B cell (primary cell): Measurements from ENCODE around the gene SLC38A5. TPM values are rescaled to one million over a fixed set of nuclear protein-coding genes. Genes with fewer than 3 reads are reported as not detected.

Experiments
- ATAC-seq: fragments of 200-7000 bp; cut with Tn5 transposase; one replicate; pipeline ENCODE4 v1.10.0; 2021; ENCODE audit warnings: low read depth, mild to moderate bottlenecking, moderate number of reproducible peaks, moderate library complexity
- CTCF ChIA-PET: fragments of 350-600 bp; sonication (Branson Sonifier 250); formaldehyde crosslinking; loops from one replicate; lab custom pipeline; 2021; ENCODE audit warnings: antibody characterized with exemption, inconsistent platforms; lab: Charles Lee
- POLR2A ChIA-PET: fragments of 350-600 bp; sonication (Branson Sonifier 250); formaldehyde crosslinking; loops from one replicate; lab custom pipeline; 2021; ENCODE audit warnings: antibody characterized with exemption; lab: Charles Lee
- DNase-seq: peaks from one replicate; pipeline ENCODE4 v3.0.0; 2013
- H2AFZ ChIP-seq: 2 replicates; pipeline ENCODE4 v1.6.1; 2012; ENCODE audit warnings: mild to moderate bottlenecking, low read depth, low read length; ENCODE audit not compliant: insufficient read depth, poor library complexity, severe bottlenecking
- H3K27ac ChIP-seq, 2 donors: 1 replicate in 1 of 2; 2 replicates in 1 of 2; pipeline ENCODE4 v1.5.1; 2012 to 2013; ENCODE audit warnings: low read length in 2 of 2, mild to moderate bottlenecking in 2 of 2, moderate library complexity in 1 of 2
- H3K27me3 ChIP-seq, 4 experiments: fragments of 200-600 bp in 1 of 4; sonication (generic) in 1 of 4; replicated peaks in 1 of 4; 1 replicate in 2 of 4; 2 replicates in 2 of 4; pipeline versions ENCODE4 v1.6.1 to v1.7.0; 2013 to 2016; ENCODE audit warnings: low read length in 3 of 4, mild to moderate bottlenecking in 2 of 4, mixed read lengths in 1 of 4, moderate library complexity in 1 of 4; ENCODE audit not compliant: insufficient read depth in 4 of 4, control insufficient read depth in 3 of 4; ENCODE audit errors: control extremely low read depth in 1 of 4
- H3K36me3 ChIP-seq, 2 experiments: replicated peaks in 1 of 2; 1 replicate in 1 of 2; 2 replicates in 1 of 2; pipeline versions ENCODE4 v1.6.1 to v1.7.1; 2013; ENCODE audit warnings: low read length in 1 of 2; ENCODE audit not compliant: insufficient read depth in 2 of 2, control insufficient read depth in 1 of 2; ENCODE audit errors: control extremely low read depth in 1 of 2, extremely low read depth in 1 of 2
- H3K4me1 ChIP-seq, 2 donors: fragments of 200-600 bp in 1 of 2; sonication (generic) in 1 of 2; 1 replicate in 1 of 2; 2 replicates in 1 of 2; pipeline versions ENCODE4 v1.5.1 to v1.6.1; 2013 to 2017; ENCODE audit warnings: low read length in 2 of 2; ENCODE audit not compliant: control insufficient read depth in 2 of 2, insufficient read depth in 2 of 2
- H3K4me2 ChIP-seq: replicated peaks from 2 replicates; pipeline ENCODE3; 2012; ENCODE audit warnings: mild to moderate bottlenecking, low read depth, low read length; ENCODE audit not compliant: poor library complexity, severe bottlenecking
- H3K4me3 ChIP-seq, 5 experiments: fragments of 200-600 bp in 1 of 5; sonication (generic) in 1 of 5; 1 replicate in 3 of 5; 2 replicates in 2 of 5; pipeline versions ENCODE4 v1.5.1 to v1.7.0; 2011 to 2016; ENCODE audit warnings: low read length in 4 of 5, mild to moderate bottlenecking in 4 of 5, low read depth in 2 of 5, control low read depth in 1 of 5, moderate library complexity in 1 of 5; ENCODE audit not compliant: insufficient read depth in 1 of 5; ENCODE audit errors: control extremely low read depth in 1 of 5, extremely low read depth in 1 of 5
- H3K79me2 ChIP-seq: fragments of 200-600 bp; sonication (generic); one replicate; pipeline ENCODE4 v1.6.0; 2016; ENCODE audit warnings: low read length; ENCODE audit not compliant: control insufficient read depth, insufficient read depth
- H3K9ac ChIP-seq: fragments of 200-600 bp; sonication (generic); 2 replicates; pipeline ENCODE4 v1.6.1; 2017; ENCODE audit warnings: mild to moderate bottlenecking, low read length, moderate library complexity
- H3K9me3 ChIP-seq, 3 donors: one replicate each; pipeline versions ENCODE4 v1.6.1 to v1.7.1; 2013; ENCODE audit warnings: low read length in 2 of 3; ENCODE audit not compliant: control insufficient read depth in 2 of 3, insufficient read depth in 1 of 3; ENCODE audit errors: control extremely low read depth in 1 of 3
- H4K20me1 ChIP-seq: 2 replicates; pipeline ENCODE4 v1.6.0; 2012; ENCODE audit warnings: mild to moderate bottlenecking, low read length; ENCODE audit not compliant: insufficient read depth, control insufficient read depth, poor library complexity, severe bottlenecking
- H3K27ac Mint-ChIP-seq: one replicate; pipeline ENCODE4 v1.8.0; 2021; ENCODE audit warnings: mixed read lengths
- H3K27me3 Mint-ChIP-seq: one replicate; pipeline ENCODE4 v1.8.0; 2021; ENCODE audit warnings: mixed read lengths
- H3K4me1 Mint-ChIP-seq: one replicate; pipeline ENCODE4 v1.8.0; 2021; ENCODE audit warnings: mixed read lengths
- H3K4me3 Mint-ChIP-seq: one replicate; pipeline ENCODE4 v1.8.0; 2021; ENCODE audit warnings: mixed read lengths
- H3K9me3 Mint-ChIP-seq: one replicate; pipeline ENCODE4 v1.8.0; 2022; ENCODE audit warnings: mixed read lengths; ENCODE audit not compliant: insufficient read depth
- CTCF ChIP-seq: fragments of 200-600 bp; IDR thresholded peaks from one replicate; pipeline ENCODE4 v1.8.0; 2022; ENCODE audit warnings: antibody characterized with exemption, mild to moderate bottlenecking
- EZH2 ChIP-seq: IDR thresholded peaks from 2 replicates; pipeline ENCODE4 v1.6.1; 2012; ENCODE audit warnings: borderline replicate concordance, low read depth, mild to moderate bottlenecking, moderate library complexity, low read length; ENCODE audit not compliant: insufficient read depth, poor library complexity, severe bottlenecking
- WGBS: methylation state at CpG from one replicate; pipeline ENCODE4 v1.1.5; 2013; ENCODE audit warnings: missing lambda C conversion rate; ENCODE audit not compliant: insufficient coverage; 5-methylcytosine and 5-hydroxymethylcytosine counted together
- intact Hi-C: fragments of 100-400 bp; cut with micrococcal nuclease; formaldehyde crosslinking; loops from one replicate; pipeline ENCODE4 v1.10.0; 2022
- polyA plus RNA-seq: library from polyadenylated mRNA; depleted of rRNA; stranded (reverse); fragments of >200 nt; gene quantifications from 2 replicates; pipeline ENCODE4 v1.2.3, GENCODE V29; 2012
- total RNA-seq, 2 donors: library from RNA; stranded (reverse); fragments of 120-200 nt in 1 of 2; gene quantifications; 1 replicate in 1 of 2; 2 replicates in 1 of 2; pipeline versions ENCODE4 v1.2.3 to v1.2.4, GENCODE V29; 2013 to 2022

The SLC38A5 gene
- total and polyA plus RNA-seq, 2 donors (not counting 1 experiment from before 2014, with no cell fraction given), result 14.8 to 21.6 TPM

- H3K4me3 Mint-ChIP-seq, result peak overlapping the region; percentile 16
- POLR2A ChIA-PET, result interaction anchor here (0.6 kb wide), 1 partner anchor 491 kb away, joined by 10 read pairs; no protein-coding TSS in a partner anchor
- peaks cover 7% of the 10 kb centered on the region for H3K79me2 ChIP-seq
- no peaks in the 10 kb centered on the region for H3K27me3 Mint-ChIP-seq
- ATAC-seq, result no peak
- peaks cover 3 to 11% of the 10 kb centered on the region in 2 donors for H3K4me1 ChIP-seq
- WGBS, result 100% methylated on average over 3 of the region's 10 CpGs
- TF ChIP-seq EZH2, result no peak
- no peak for TF ChIP-seq CTCF
- intact Hi-C loops, result loop anchor here (5.0 kb wide), 1 partner anchor 41 kb away; the partner anchor contains the start of gene PORCN
- no peak overlapping the region for H2AFZ ChIP-seq
- H3K9me3 ChIP-seq, result no peaks in the 10 kb centered on the region
- CTCF ChIA-PET, result no interaction called here
- H3K4me3 ChIP-seq, result no peak overlapping the region
- H3K4me1 Mint-ChIP-seq, result peaks cover 16% of the 10 kb centered on the region
- H3K4me2 ChIP-seq, result no peak overlapping the region
- H3K9me3 Mint-ChIP-seq, result no peaks in the 10 kb centered on the region
- no peaks in the 10 kb centered on the region for H3K36me3 ChIP-seq
- H3K27me3 ChIP-seq, result no peaks in the 10 kb centered on the region
- H3K27ac ChIP-seq, result no peak overlapping the region
- DNase-seq, result no peak
- no peak overlapping the region for H3K27ac Mint-ChIP-seq
- H4K20me1 ChIP-seq, result no peaks in the 10 kb centered on the region
- no peak overlapping the region for H3K9ac ChIP-seq
These were observed 3.4 kb downstream of the SLC38A5 start for GRCh38 chrX:48466696-48467095.

GRCh38 chrX:48465336-48465933 is 4.6 kb downstream of the SLC38A5 start:
- Histone ChIP-seq H3K27ac (no peak overlapping the region), H4K20me1 (no peaks in the 10 kb centered on the region), H3K36me3 (no peaks in the 10 kb centered on the region), H3K9ac (no peak overlapping the region), H3K4me3 (no peak overlapping the region), H2AFZ (no peak overlapping the region), H3K27me3 (no peaks in the 10 kb centered on the region), H3K4me2 (no peak overlapping the region), H3K9me3 (no peaks in the 10 kb centered on the region), H3K4me1 (peaks cover 3 to 11% of the 10 kb centered on the region in 2 donors), H3K79me2 (peaks cover 7% of the 10 kb centered on the region)
- ATAC-seq, result no peak
- Mint-ChIP-seq H3K27ac (no peak overlapping the region), H3K4me1 (peaks cover 16% of the 10 kb centered on the region), H3K27me3 (no peaks in the 10 kb centered on the region), H3K9me3 (no peaks in the 10 kb centered on the region), H3K4me3 (no peak overlapping the region)
- DNase-seq, result no peak
- ChIA-PET CTCF (no interaction called here), POLR2A (no interaction called here)
- intact Hi-C loops, result loop anchor here (5.0 kb wide), 1 partner anchor 42 kb away; the partner anchor contains the start of gene PORCN
- TF ChIP-seq EZH2, result no peak
- TF ChIP-seq CTCF, result no peak
- 96% methylated on average over 7 of the region's 10 CpGs for WGBS
